Measurements from ENCODE around the gene OR12D1. TPM values are rescaled to one million over a fixed set of nuclear protein-coding genes. Genes with fewer than 3 reads are reported as not detected.
"Not testable (repeated sequence)": the region's sequence is repeated elsewhere in the genome, so short reads cannot be mapped to it uniquely, and the experiment has no call there.

OR12D1 gene
- polyA plus RNA-seq (ENCODE audit: insufficient read length) = not detected

- no peak for DNase-seq
These were observed at the start of gene OR12D1 for GRCh38 chr6:29414588-29414987. OR12D1 (plus strand) TSS chr6:29414928.

DNA sequence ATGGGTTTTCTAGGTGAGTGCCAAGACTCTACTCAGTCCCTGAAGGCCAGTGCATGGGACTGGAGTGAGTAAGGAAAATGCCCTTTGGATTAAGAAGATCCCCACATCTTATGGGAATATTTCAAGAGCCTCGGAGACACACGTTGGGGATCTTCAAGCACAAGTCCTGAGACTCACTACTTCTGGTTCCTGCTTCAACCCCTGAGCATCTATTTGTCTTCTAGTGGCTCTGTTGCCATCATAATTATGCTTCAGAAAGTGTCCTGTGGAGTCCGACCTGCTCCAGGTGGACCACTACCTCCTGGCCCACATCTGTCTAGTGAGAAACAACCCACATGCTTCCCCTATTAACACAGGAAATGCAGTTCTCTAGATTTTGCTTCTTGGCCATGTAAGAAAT is 46.0 kb upstream of the OR12D1 start, which contains the start of gene OR5V1:
Gene OR5V1 (minus strand): TSS at position 101 of the 400 bp plus-strand sequence. CDS start 12,670 bp downstream, outside the sequence.
- no peak for DNase-seq

GRCh38 chr6:29375191-29375590 is 39.5 kb upstream of the OR12D1 start, which contains the start of gene OR12D3:
OR12D3 (minus strand) TSS chr6:29375291; CDS start chr6:29375287, 4 bp downstream.
- no peak for DNase-seq

- DNase-seq = no peak
These were observed 38.7 kb upstream of the OR12D1 start for GRCh38 chr6:29376003-29376402.

GRCh38 chr6:29388533-29388932 is 26.2 kb upstream of the OR12D1 start:
- no peak for DNase-seq

DNA sequence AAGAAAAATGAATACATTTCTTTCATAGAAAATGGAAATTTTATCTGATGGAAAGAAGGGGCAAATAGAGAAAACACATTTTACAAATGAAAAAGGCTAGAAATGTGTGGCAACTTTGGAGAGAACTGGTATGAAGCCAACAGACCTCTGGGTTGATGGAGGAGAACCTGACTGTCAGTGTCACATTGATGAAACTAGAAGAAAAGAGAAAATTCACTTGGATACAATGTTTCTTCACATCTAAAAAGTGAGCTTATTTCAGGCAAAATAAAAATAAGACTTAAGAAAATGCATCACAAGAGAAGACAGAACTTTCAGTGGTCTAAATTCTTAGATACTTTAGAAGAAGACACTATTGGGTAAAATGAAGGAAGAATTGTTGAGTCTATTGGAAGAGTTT is 19.4 kb upstream of the OR12D1 start, which contains the start of gene OR12D2:
Gene OR12D2 (plus strand): TSS at position 301 of the 400 bp plus-strand sequence. CDS start 1,069 bp downstream, outside the sequence.
- DNase-seq = no peak

- DNase-seq = no peak
These were observed 15.2 kb upstream of the OR12D1 start for GRCh38 chr6:29399525-29399924.

DNA sequence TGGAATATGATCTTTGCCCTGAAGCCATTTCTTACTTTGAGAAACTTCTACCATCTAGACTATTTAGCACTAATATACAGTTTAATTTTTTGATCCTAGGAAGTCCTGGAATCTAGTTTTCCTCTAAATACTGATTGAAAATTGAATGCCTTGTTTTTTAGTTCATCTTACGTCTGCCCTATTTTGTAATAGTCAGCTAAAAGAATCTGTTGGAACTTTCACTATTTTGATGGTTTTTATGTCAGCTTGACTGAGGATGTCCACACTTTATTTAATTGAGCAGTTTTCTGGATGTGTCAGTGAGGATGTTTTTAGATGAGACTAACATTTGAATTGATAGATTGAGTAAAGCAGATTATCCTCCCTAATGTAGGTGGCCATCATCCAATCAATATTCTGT is 10.9 kb upstream of the OR12D1 start:
- DNase-seq = no peak

DNA sequence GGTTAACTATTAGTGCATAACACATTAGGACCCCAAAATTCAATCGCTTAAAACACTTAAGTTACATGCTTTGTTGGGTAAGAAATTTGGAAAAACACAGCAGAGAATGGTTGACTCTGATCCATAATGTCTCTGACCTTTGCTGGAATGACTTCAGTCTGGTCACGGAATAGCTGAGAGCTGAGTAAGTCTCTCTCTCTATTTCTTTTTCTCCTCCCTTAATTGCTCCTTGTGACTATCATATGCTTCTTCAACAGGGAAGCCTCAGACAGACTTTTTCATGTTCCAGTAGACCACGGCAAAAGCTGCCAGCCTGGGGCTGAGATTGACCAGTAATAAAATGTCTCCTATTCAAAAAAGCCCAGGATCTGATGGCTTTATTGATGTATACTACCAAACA is 4.8 kb downstream of the OR12D1 start:
- no peak for DNase-seq

- DNase-seq = no peak
These were observed 9.4 kb downstream of the OR12D1 start for GRCh38 chr6:29424168-29424567.

GRCh38 chr6:29424575-29424974 is 9.8 kb downstream of the OR12D1 start:
- no peak for DNase-seq

DNA sequence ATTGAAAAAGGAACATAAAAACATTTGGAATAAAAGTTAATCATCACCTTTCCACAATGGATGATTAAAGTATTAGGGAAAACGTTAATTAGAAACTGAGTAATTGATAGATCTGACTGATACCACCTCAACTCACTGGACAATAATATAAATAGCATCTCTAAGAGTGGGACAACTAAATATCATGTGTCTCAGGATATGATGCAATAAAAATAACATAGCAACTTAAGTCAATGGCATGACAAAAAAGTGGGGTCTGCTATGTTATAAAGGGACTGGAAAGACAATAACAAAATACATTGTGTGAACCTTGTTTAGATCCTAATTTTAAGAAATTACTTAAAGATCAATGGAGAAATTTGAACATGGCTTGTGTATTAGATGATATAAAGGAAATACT is 10.3 kb downstream of the OR12D1 start:
- no peak for DNase-seq

- no peak for DNase-seq
These were observed 11.9 kb downstream of the OR12D1 start for GRCh38 chr6:29426654-29427053.

- not testable (repeated sequence) for DNase-seq
These were observed 22.0 kb downstream of the OR12D1 start for GRCh38 chr6:29436730-29437129.

DNA sequence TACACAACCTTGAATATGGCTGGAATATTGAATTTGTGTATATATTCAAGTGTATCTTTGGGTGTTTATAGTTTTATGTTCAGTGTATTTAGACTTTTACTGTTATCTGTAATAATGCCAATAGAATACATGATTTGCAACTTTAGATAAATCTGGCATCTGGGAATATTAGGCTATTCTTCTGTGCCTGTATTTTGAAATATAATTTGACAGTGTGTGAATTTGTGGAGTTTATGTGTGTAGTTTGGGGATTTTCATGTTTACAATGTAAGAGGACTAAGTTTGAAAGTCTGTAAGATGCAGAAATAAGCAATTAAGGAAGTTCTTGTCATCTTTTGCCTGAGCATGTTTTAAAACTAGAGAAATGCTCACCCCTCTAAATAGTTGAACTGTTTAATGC is 24.3 kb downstream of the OR12D1 start, which contains the start of gene OR10C1:
Gene OR10C1 (plus strand): TSS at position 301 of the 400 bp plus-strand sequence. CDS start 710 bp downstream, outside the sequence.
- DNase-seq = no peak

DNA sequence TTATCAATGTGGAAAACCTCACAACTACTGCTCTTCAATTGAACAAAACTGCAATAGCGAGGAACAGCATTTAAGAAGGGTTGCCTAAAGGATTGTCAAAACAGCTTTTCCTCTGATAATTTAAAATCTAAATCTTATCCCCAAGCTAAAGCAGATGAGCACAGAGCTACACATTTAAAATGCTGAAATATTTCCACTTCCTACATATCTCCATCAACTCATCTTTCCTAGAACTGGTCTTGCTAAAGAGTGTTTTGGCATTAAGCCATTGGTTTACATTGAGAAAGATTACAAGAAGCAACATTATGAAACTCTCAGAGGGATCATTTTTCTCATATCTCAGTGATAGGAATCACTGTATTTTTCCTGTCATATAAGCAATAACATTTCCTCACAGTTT is 28.0 kb downstream of the OR12D1 start:
- no peak for DNase-seq

GRCh38 chr6:29444031-29444430 is 29.3 kb downstream of the OR12D1 start:
- not testable (repeated sequence) for DNase-seq

DNA sequence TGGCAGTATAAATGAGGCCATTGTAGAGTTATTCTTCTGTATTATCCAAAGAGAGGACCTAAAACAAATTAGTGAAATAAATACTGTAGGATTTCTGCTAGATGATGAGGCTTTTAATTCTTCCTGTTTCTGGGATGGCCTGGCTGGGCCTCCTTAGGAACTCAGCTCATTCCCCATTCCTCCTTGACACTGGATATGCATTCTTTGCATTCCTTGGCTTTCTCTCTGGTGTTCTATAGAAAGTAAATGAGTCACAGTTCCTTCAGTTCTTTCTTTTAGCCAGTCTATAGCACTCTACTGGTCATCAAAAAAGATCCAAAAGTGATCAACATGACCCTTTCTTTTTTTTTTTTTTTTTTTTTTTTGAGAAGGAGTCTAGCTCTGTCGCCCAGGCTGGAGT is 32.9 kb downstream of the OR12D1 start:
- no peak for DNase-seq

GRCh38 chr6:29451471-29452193 is 36.9 kb downstream of the OR12D1 start:
- no peak for DNase-seq

GRCh38 chr6:29456971-29457370 is 42.2 kb downstream of the OR12D1 start, which contains the start of the genes OR11A1 and OR2H1:
OR11A1 (minus strand) TSS chr6:29457071; CDS start chr6:29427641, 29,430 bp downstream.
OR2H1 (plus strand) TSS chr6:29457155; CDS start chr6:29461770, 4,615 bp downstream.
- DNase-seq = no peak

GRCh38 chr6:29461021-29461814 is 46.5 kb downstream of the OR12D1 start:
- no peak for DNase-seq

- no peak for DNase-seq
These were observed 47.3 kb downstream of the OR12D1 start for GRCh38 chr6:29462022-29462421.

- DNase-seq = no peak
These were observed 50.6 kb downstream of the OR12D1 start for GRCh38 chr6:29465279-29465678.

All from hindlimb muscle (tissue), 1 donor.